ENCODE measurements around the gene EMID1.

EMID1 gene

DNA sequence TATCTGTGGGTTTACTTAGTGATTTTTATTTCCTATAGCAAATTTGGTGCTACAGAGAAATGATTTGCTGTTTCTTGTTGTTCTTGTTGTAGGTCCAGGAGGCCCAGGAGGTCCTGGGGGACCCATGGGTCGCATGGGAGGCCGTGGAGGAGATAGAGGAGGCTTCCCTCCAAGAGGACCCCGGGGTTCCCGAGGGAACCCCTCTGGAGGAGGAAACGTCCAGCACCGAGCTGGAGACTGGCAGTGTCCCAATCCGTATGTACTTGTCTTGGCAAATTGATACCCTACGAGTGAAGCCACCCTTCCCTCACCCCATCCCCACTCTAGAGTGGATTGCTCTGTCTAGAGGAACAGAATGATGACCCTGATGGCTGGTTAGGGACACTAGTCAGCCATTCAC, 92.9 kb downstream of the EMID1 start:
- no peak for DNase-seq

- DNase-seq, result no peak
These were observed 93.6 kb downstream of the EMID1 start for GRCh38 chr22:29299136-29299900.

DNA sequence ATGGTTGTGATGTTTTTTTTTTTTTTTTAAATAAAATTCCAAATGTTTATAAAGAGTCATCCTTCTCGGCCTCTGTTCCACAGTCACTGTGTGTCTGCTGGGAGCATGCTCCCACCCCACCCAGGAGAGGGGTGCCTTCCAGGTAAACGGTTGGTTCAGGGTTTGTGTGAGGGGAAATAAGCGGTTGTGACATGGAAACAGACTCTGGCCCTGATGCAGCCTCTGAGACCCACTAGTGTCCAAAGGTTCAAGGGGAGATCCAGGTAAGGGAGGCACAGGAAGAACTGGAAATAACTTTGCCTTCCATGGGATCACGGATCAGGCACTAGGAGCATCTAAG, 94.7 kb downstream of the EMID1 start:
- DNase-seq, result no peak

- DNase-seq, result no peak
These were observed 95.3 kb downstream of the EMID1 start for GRCh38 chr22:29300807-29301601.

- DNase-seq, result no peak
These were observed 96.2 kb downstream of the EMID1 start for GRCh38 chr22:29301716-29302401.

- no peak for DNase-seq
These were observed 96.6 kb downstream of the EMID1 start for GRCh38 chr22:29302402-29302680.

DNA sequence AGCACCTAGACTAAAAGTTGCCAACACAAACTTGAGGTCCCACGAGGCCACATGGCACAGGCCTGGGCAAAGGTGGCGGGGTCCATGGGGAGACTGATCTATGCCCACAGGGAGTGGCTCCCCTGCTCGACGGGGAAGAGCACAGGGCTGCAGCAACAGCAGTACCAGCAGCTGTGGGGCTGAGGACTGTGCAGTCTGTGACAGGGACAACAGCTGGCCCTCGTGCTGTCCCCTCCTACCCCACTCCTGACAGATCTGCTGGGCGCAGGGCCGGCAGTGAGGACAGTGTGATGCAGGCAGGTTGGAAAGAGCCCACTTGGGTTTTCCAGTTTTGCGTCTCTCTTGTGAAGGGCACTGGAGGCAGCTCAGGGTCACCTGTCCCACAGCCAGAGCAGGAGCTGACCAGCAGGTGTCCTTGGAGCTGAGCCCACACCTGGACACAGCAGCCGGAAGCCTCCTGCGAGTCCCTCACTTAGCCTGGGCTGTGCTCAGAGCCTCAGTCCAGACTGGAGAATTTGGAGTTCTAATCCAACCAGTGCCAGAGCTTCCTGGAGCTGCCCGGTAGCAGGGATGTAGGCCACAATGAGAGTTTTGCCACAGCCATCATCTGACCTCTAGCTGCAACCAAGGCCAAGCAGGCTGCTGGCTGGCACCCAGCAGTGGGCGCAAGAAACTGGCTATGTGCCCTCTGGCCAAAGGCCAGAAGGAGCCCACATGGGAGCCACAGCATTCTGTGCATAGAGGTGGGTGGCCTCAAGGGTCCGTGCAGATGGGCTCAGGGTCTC, 97.2 kb downstream of the EMID1 start:
- no peak for DNase-seq

DNA sequence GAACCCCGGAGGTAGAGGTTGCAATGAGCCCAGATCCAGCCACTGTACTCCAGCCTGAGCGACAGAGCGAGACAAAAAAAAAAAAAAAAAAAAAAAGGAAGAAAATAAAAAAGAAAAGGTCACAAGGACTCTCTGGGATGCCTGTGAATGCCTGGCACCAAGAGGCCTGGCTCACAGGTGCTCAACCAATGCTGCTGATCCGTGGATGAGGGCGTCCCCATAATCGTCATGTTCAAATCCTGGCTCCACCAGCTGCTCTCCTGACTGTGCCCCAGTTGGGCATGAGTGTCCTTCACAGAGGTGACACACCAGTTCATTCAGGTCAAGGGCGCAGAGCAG, 100.1 kb downstream of the EMID1 start:
- DNase-seq, result no peak

GRCh38 chr22:29306175-29306834, 100.6 kb downstream of the EMID1 start, which contains the start of gene GAS2L1:
TSS of gene GAS2L1 (plus strand) at chr22:29306650. CDS start at chr22:29308106, 1,456 bp downstream.
- DNase-seq, result no peak

GRCh38 chr22:29306835-29307595, 101.3 kb downstream of the EMID1 start:
- DNase-seq, result no peak

DNA sequence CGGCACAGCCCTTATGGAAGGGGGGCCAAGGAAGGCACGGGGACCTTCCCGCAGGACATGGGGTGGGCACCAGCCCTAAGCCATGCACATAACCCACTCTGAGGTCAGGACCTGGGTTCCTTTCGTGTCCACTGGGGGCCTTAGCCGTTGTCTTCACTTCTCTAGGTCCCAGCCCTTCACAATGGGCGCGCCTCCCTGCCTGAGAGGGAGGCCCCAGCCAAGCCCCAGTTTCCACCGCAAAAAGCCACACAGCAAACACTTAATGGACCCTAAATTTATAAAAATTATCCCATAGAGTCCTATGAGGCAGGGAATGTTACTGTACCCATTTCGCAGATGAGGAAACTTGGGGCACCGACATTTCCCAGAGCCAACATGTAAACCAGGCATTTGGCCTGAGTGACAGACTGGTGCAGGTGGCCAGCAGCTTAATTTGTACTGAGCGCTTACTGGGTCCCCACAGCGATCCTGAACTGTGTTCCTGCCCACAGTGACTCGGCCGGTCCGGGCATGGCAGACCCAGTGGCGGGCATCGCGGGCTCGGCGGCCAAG, 102.0 kb downstream of the EMID1 start:
- no peak for DNase-seq

- DNase-seq, result no peak
These were observed 102.6 kb downstream of the EMID1 start for GRCh38 chr22:29308148-29308790.

- DNase-seq, result no peak
These were observed 103.1 kb downstream of the EMID1 start for GRCh38 chr22:29308791-29309262.

Data from effector CD8-positive, alpha-beta T cell (primary cell).